ENCODE measurements around the gene SLC47A2. TPM values are rescaled to one million over a fixed set of nuclear protein-coding genes. Genes with fewer than 3 reads are reported as not detected.

Gene SLC47A2
- polyA plus RNA-seq, 1 donor: 0.27 TPM

DNA sequence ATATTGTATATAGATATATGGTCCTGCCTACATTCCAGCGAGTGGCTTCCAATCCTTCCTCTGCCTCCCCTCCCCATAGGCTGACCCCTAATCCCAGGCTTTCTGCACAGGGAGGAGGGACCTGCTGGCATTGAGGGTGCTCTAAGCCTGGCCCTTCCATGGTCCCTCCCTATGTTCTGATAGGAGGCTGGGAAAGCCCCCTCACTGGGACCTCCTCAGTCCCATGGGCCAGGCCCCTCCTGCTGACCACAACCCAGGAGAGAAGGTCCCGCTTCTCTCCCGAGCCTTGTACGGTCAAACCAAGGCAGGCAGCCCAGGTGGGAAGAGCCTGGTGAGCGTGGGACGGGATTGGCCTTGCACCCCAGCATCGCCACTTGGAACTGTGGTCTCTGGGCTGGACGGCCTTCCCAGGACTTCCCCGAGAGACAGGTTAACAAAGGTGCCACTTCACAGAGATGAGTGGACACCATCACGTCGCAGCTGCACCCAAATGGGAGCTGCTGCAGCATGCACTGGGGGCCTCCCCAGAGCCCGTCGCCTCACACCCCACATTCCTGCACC lies 30.9 kb upstream of the SLC47A2 start:
- no peak for DNase-seq

DNA sequence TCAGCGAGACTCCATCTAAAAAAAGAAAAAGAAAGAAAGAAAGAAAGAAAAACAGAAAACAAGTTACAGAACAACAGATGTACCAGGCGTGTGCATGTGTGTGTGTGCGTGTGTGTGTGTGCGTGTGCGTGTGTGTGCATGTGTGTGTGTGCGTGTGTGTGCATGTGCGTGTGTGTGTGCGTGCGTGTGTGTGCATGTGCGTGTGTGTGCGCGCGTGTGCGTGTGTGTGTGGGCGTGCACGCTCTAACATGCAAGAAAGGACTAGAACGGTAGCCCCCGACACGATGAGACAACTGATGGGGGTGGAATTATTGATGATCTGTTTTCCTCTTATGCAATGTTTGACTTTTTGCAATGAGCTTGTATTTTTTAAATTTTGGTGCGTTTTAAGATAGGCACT lies 30.1 kb upstream of the SLC47A2 start:
- DNase-seq: no peak

DNA sequence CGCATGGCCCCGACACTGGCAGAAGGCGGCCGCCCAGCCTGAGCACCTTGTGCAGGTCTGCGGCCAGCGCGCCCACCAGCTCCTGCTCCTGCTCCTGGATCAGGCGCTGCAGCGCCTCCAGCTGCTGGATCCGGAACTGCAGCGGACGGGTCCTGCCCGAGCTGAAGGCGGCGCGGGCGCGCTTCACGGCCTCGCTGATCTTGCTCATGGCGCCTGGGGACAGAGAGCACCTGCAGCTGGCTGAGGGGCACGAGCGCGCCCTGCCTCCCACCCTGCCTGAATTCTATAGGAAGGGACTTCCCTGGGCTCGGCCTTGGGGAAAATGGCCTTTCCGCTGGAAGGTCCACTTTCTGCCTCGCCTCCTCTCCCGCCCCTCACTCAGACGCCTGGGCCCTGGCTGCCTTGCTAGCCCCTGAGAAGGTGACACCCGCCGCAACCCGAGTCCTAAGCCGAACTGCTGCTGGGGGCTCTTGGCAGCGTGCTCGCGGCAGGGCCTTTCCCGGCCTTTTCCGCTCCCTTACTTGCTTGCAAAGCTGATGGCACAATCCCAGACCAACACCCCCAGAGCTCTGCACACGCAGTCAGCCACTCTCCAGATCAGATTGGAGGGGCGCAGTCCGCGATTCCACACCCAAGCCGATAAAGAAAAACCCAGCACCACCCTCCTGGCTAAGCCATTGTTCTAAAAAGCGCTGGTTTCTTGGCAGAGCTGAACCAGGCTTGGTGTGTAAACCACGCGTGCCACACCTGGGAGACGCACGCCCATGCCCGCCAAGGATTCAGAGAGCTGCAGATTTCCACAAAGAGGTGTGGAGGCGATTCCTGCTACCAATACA lies 28.8 kb upstream of the SLC47A2 start:
- DNase-seq: peak; percentile 93

DNA sequence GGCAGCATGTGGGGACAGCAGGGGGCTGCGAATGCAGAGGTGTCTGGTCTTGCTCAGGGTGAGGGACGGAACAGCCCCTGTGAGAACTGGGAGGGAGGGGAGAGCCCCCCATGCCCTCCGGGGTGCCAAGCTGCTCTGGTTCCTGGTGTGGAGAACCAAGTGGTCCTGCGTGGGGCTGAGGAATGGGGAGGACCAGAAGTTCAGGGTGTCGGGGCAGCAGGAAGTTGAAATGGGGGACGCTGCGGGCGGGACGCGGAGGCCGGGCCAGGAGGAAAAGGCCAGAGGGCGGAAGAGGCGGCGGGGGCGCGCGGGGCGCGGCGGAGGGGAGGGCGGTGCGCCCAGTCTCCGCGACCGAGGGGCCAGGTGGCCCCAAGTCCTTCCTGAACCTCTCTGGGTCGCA lies 28.1 kb upstream of the SLC47A2 start:
- no peak for DNase-seq

DNA sequence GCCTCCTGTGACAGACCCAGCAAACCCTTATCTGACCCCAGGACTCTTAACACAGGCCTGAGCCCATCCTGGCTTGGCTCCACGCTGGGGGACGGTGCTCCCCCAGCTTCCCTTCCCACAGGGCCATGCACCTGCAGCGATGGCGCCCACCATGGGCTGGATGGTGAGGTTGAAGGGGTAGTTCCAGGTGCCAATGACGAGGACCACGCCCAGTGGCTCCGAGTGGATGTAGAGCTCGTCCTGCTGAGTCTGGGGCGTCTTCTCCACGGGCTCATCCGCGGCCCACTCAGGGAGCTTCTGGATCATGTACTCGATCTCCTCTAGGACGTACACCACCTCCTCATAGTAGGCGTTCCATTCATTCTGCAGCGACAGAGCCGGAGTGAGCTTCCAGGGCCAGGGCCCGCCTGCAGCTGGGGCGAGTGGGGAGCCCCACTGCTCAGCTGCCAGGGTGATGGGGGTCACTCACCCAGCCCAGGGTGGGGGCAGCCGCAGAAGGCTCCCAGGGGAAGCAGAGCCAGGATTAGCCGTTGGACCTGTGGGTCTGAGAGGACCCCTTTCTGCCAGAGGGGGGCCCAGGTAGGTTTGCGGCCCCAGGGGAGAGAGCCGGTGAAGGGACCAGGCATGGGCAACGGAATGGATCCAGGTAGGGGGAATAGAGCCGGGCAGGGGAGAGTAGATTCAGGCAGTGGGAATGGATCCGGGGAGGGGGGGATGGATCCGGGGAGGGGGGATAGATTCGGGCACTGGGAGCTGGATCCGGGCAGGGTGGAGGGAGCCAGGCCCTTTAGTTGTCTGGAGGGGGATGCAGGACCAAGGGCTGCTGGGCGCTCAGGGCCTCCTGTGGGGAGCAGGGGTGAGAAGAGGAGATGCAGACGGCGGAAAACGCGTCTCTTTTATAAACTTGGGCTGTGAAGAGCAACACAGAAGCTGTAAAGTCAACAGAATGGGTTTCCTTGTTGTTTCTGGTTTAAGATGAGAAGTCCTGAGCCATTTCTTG lies 27.0 kb upstream of the SLC47A2 start:
- DNase-seq: no peak

DNA sequence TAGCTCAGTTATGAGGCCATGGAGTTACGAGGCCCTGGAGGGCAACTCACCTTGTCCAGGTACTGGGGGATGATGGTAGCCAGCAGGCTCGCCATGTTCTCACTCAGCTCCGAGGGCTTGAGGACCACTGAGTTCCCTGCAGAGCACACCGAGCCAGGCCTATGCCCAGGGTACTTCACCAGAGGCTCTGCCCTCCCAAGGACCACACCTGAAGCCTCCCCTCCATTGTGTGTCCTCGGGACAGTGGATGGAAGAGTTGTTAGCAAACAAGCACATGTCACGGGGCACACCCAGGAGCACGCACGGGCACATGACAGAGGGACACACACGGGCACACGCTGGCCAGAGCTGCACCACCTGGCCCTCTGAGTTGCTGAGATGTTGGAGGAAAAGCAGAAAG lies 26.1 kb upstream of the SLC47A2 start:
- DNase-seq: no peak

DNA sequence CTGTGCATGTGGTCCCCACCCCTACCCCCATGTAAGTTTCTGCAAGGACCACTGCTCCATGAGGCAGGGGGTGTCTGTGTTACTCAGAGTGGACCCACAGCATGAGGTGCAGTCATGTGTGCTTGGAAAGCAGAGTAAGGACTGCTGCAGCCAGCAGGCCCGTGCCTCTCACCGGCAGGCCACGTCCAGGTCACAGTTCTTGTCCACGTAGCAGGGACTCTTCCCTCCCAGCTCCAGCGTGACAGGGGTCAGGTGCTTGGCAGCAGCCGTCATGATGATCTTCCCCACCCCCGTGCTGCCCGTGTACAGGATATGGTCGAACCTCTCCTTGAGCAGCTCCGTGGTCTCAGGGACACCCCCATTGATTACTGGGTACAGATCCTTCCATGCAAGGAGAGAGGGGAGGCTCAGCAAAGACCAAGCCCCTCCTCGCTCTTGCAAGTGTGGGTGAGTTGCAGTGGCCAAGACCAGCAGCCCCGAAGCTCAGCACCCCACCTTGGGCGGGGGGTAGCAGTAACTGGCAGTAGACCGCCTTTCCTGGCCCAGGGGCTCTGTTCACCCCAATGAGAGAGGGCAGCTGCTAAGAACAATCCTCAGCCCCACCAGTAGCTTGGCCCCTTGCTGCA lies 25.6 kb upstream of the SLC47A2 start:
- no peak for DNase-seq

DNA sequence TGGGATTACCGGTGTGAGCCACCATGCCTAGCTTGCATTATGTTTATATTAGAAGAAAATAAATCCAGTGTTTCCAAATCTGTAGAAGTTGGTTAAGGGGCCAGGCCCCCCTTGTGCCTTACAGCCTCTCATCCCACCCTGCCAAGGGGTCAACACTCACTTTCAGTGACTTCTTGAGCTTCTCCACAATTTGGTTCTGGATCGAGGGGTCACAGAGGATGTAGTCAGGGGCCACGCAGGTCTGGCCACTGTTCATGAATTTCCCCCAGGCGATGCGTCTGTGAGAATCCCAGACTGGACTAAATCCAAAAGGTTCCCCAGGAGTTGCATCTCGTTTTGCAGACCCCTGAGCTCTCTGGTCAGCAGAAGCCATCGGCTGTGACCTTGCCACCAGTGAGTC lies 24.5 kb upstream of the SLC47A2 start:
- DNase-seq: no peak

DNA sequence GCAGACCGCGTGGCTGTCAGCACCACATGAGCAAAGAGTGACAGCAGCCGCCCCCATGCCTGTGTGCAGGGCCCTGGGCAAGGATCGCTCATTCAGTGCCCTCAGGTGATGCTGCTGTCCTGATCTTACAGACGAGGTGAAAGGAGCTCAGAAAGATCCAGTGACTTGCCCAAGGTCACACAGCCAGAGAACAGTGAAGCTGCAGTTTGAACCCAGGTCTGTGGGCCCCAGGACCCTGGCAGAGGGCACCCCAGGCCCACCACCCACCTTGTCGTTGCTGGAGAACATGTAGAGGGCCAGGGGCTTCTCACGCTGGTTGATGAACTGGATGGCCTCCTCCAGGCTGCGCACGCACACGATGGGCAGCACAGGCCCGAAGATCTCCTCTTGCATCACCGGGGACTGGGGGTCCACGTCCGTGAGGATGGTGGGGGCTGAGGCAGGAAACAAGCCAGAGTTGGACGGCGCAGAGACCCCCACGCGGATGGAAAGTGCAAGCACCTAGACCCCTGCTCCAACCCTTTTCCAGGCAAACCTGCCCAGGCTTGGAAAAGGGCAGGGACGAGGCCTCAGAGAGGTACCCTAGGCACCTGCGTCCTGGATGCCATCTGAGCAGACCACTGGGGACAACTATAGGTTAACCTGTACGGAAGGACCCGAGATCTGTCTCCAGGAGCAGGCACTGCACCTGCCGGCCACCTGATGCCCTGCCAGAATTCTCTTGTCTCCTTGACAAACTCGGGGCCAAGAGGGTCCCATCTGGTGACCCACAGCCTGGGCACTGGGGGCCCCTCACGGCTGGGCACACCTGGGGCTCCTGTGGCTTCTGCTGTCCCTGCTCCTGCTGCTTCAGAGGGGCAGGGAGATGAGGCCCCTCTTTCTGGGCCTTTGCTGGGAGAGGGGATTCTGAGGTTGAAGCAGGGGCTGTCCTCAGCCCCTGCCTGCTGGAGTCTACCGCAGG lies 23.1 kb upstream of the SLC47A2 start:
- DNase-seq: no peak

DNA sequence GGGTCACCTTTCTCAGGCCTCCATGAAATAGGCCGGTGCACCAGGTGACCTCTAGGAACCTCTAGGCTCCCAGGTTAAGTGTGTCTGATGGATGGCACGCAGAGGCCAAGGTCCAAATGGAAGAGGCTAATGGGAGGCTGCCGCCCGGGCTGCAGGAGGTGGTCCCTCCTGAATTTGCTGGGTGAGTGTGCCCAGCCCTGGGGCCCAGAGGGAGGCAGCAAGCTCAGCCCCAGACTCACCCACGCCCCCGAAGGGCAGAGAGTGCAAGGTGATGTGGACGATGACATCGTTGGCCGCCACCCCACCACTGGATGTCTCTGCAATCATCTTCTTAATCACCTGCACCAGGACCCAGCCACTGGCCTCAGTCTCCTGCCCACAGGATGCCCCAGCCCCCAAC lies 22.4 kb upstream of the SLC47A2 start:
- no peak for DNase-seq

DNA sequence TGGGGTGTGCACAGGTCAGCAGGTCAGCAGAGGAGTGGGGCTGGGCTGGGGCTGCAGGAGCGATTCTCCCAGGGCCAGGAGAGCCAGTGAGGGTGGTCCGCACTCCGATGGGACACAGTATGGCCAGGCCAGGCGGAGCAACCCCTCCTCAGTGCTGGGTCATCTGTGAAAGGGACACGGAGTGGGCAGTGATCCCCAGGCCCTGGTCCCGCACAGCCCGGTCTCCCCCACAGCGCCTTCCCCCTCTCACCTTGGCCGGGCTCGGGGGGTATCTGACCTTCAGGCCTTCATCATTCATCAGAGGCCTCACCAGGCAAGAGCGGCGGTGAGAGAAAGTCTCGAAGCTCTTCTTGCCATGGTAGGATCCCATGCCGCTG lies 21.7 kb upstream of the SLC47A2 start:
- DNase-seq: no peak

DNA sequence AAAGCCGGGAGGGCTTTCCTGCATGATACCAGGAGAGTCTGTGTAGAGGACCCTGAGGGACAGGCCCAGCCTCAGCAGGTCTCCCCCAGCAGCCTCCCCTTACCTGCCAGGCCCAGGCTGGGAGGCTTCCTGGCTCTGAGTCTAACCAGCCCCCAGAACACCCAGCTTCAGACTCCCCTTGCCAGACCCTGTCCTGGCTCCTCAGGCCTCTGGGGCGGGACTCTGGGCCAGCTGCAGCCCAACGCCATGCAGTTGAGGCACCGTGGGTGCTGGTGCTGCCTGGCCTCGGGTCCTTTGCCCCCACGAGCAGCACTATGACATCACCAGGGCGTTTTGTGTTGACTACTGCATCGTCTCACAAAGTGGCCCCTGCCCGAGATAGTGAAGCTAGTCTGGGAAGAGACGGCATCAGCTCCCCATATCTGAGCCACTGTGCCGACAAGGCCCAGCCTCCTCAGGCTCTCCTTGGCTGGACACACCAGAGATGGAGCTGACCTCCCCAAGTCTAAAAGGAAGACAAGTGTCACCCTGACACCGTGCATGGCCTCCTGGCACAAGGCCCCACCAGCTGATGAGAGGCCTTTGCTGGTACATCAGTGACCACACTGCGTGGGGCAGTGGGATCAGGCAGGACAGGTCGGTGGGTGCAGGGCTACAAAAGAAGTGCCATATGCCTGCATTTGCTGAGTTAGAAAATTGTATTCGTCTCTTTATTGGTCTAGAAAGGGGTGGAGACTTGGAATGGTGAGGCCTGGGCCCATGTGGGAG lies 21.1 kb upstream of the SLC47A2 start:
- no peak for DNase-seq

DNA sequence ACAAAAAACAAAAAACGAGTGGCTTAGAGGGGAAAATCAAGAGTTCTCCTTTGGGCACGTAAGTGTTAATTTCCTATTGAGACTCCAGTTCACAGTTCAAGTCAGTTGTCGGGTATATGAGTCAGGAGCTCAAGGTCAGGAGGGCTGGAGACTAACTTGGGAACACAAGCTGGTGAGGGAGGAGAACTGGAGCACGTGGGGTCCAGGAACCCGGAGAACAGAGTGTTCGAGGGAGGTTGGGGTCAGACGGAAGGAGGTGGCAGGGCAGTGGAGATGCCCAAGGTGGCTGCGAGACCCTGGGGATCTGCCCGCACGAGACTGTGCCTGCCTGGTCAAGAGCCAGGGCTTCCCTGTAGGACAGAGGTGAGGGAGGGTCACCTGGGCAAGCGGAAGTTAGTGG lies 19.7 kb upstream of the SLC47A2 start:
- DNase-seq: no peak

DNA sequence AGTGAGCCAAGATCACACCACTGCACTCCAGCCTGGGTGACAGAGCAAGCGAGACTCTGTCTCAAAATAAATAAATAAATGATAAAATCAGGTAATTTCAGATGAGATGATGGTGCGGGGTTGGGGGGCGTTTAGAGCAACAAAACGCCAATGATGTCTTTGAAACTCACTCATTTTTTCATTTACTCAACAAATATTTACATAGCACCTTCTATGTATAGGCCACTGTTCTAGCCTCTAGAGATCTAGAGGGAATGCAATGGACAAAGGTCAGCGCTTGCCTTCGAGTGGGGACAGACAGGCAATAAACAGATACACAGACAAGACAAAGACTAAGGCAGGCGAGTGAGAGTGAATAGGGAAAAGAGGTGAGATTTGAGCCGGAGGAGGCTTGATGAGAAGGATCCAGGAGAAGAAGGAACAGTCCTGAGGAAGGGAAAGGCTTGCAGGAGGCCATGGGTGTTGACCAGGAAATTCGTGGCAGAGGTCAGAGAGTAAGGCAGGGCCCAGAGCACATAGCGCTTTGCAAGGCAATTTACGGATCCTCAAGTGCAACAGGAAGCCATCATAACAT lies 17.7 kb upstream of the SLC47A2 start:
- no peak for DNase-seq

DNA sequence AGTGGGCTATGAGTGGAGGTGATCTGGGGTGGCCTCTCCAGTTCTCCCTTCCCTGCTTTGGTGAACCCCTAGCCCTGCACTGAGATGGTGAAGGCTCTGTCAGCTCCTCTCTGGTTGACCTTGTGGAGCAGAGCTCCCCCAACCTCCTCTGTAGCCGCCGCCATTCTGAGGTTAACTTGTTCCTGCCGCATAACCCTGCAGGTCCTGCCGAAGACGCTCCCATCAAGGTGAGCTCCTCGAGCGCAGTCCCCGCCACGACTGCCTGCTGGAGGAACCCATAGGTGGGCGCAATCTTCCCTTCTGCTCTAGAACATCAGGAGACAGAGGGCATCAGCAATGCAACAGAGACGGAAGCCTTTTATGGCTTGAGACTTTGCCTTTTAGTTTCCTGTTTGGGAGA lies 15.2 kb upstream of the SLC47A2 start:
- DNase-seq: no peak

DNA sequence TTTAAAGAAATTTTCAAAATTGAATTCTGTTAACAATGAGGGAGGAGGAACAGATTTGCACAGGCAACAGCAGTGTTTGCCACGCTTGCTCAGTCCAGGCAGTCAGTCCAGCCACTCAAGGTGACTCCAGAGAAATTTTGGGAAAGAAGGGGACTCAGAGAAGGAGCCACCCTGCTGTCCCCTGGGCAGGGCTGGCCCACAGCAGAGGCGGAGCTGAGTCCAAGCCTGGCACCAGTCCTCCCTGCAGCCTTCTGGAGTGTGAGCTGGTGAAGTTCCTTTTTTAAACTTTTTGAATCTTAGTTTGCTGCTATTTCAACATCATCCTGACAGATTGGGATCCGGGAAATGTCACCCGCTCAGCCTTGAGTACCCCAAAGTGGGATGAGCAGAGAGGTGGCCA lies 14.5 kb upstream of the SLC47A2 start:
- DNase-seq: no peak

DNA sequence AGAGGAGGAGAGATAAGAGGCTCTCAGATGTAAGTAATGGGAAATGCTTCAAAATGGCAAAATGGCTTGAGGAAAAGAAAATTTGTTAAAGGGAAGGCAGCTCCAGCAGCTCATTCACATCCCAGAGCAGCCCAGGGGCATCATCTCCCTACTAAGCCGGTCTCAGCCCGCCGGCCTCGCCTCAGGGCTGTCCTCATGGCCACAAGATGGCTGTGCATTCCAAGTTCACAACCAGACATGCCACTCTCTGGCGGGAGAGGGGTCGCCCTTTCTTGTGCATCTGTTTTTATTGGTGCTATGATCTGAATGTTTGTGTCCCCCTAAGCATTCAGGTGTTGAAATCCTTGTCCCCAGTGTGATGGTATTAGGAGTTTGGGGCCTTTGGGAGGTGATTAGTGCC lies 13.5 kb upstream of the SLC47A2 start:
- no peak for DNase-seq

DNA sequence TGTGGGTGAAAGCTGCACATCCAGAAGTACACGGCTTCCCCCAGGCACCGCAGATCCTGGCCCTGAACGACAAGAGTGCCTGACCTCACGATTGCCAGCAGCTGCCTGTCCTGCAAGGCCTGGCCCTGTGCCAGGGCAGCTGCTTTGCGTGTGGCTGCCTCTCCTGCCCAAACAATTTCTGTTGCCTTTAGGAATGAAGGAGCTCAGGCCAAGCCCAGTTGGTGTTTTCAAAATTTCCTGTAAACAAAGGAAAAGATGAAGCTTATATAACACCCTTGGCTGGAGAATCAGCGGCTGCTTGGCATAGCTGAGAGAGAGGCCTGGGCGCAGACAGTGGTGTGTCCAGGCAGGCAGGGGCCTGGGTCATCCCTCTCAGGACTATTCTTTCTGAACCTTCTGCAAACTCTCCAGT lies 11.7 kb upstream of the SLC47A2 start:
- DNase-seq: peak; percentile 81

DNA sequence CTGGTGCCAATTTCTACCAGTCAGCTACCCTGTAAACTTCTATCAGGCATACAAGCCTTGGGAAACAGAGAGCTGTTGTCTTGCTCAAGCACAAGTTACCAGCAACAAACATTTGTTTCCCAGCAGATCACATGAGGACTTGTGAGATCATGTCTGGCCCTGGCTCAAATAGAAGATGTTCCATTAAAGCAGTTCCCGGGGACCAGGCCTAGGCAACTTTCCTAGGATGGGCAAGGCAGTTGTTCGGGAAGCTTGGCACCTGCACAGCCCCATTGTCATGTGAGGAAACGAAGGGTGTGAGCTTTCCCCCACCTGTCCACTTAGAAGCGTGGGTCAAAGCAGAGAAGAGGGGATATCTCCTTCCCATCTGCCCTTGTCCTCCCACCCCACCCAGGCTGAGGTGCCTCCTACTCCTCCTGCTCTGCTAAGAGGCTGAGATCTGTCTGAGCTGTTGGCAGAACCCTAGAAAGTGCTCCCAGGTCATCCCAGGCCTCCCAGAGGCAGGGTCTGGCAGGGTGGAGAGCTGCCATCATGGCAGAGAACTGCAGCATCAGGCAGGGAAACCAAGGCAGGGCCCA lies 11.2 kb upstream of the SLC47A2 start:
- peak; percentile 83 for DNase-seq
